Testis (tissue), 2 donors: Measurements from ENCODE around the gene CLEC2B.
"Not testable (repeated sequence)": the region's sequence is repeated elsewhere in the genome, so short reads cannot be mapped to it uniquely, and the experiment has no call there.

Experiments used
- CTCF ChIP-seq, 3 experiments: fragments of 450-650 bp in 2 of 3; fragments of 200-600 bp in 1 of 3; sonication (generic) in 1 of 3; IDR thresholded peaks; one replicate each; pipeline ENCODE4 v1.5.1; 2016 to 2019; ENCODE audit warnings: antibody characterized with exemption in 3 of 3, mild to moderate bottlenecking in 2 of 3, moderate library complexity in 1 of 3
- POLR2A ChIP-seq: fragments of 450-650 bp; IDR thresholded peaks from one replicate; pipeline ENCODE4 v1.6.1; 2017; ENCODE audit warnings: antibody characterized with exemption, mild to moderate bottlenecking, moderate library complexity

- TF ChIP-seq POLR2A; CTCF (IDR thresholded peaks at IDR 0.05): not testable (repeated sequence)
Measured at GRCh38 chr12:9876120-9876519, 7.0 kb upstream of the CLEC2B start.
